ENCODE data around the gene POTEC.
"Not testable (repeated sequence)": the region's sequence is repeated elsewhere in the genome, so short reads cannot be mapped to it uniquely, and the experiment has no call there.

GRCh38 chr18:14559502-14559901 lies 16.1 kb upstream of the POTEC start:
- not testable (repeated sequence) for TF ChIP-seq CTCF (IDR thresholded peaks at IDR 0.05; ENCODE audit: low read length); EZH2 (IDR thresholded peaks at IDR 0.05; ENCODE audit: borderline replicate concordance, low read length)
